GM10248 (cell line): ENCODE measurements around the gene HABP4.

ENCODE experiments used
- CTCF ChIA-PET: fragments of 300-600 bp; sonication (Branson Sonifier 250); formaldehyde crosslinking; extraction: SDS; loops from one replicate; lab custom pipeline; 2021; ENCODE audit warnings: antibody characterized with exemption; lab: Yijun Ruan, JAX
- POLR2A ChIA-PET: fragments of 350-650 bp; sonication (Branson Sonifier 250); formaldehyde crosslinking; extraction: SDS; loops from one replicate; lab custom pipeline; 2020; ENCODE audit warnings: antibody characterized with exemption; lab: Yijun Ruan, JAX
- DNase-seq: peaks from one replicate; pipeline ENCODE4 v3.0.0; 2012; ENCODE audit errors: extremely low spot score
- CTCF ChIP-seq: IDR thresholded peaks from 2 replicates; pipeline ENCODE4 v1.5.1; 2012; ENCODE audit warnings: mild to moderate bottlenecking, low read depth; ENCODE audit errors: extremely low read depth, missing control alignments, control extremely low read depth

The HABP4 gene

GRCh38 chr9:96457266-96457665 lies 7.3 kb downstream of the HABP4 start:
- CTCF ChIA-PET = interaction anchor here (1.4 kb wide), 1 partner anchor 15 kb away, joined by 4 read pairs; no protein-coding TSS in a partner anchor
- no peak for DNase-seq
- POLR2A ChIA-PET = no interaction called here
- no peak for TF ChIP-seq CTCF

GRCh38 chr9:96458226-96458625 lies 8.3 kb downstream of the HABP4 start:
- no peak for TF ChIP-seq CTCF
- ChIA-PET CTCF (interaction anchor here (1.4 kb wide), 1 partner anchor 16 kb away, joined by 4 read pairs; no protein-coding TSS in a partner anchor), POLR2A (no interaction called here)
- no peak for DNase-seq

GRCh38 chr9:96459268-96460007 lies 9.5 kb downstream of the HABP4 start:
- ChIA-PET POLR2A (no interaction called here), CTCF (interaction anchor here (1.6 kb wide), 1 partner anchor 18 kb away, joined by 6 read pairs; no protein-coding TSS in a partner anchor)
- DNase-seq = no peak
- TF ChIP-seq CTCF = no peak

DNA sequence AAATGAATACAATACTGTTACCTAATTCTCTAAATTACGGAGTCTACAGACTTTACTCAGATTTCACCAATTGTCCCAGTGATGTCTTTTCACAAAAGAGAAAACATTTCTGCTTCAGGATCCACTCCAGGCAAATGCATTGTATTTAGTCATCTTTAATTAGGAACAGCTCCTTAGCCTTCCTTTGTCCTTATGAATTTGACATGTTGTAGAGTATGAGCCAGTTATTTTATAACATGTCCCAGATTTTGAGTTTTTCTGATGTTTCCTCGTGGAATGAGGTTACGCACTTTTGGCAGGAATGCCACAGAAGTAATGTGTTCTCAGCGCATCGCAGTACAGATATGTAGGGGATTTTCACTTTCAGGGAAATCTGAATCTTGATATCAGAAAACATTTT lies 10.5 kb downstream of the HABP4 start:
- CTCF ChIA-PET = interaction anchor here (1.6 kb wide), 1 partner anchor 19 kb away, joined by 6 read pairs; no protein-coding TSS in a partner anchor
- POLR2A ChIA-PET = no interaction called here
- TF ChIP-seq CTCF = no peak
- DNase-seq = no peak

DNA sequence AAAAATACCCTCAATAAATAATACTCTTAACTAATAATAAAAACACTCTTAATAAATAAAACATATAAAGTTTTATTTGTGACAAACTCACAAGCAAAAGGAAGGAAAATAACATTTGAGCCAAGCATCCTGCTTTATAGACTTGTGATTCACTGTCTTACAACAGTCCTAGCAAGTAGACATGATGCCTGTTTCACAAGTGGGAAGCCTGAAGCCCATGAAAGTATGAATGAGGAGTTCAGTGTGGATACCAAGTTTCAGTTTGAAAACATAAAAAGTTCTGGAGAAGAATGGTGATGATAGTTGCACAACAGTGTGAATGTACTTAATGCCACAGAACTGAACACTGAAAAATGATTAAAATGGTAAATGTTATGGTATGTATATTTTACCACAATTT lies 10.9 kb downstream of the HABP4 start:
- TF ChIP-seq CTCF = no peak
- POLR2A ChIA-PET = no interaction called here
- DNase-seq = no peak
- CTCF ChIA-PET = no interaction called here

DNA sequence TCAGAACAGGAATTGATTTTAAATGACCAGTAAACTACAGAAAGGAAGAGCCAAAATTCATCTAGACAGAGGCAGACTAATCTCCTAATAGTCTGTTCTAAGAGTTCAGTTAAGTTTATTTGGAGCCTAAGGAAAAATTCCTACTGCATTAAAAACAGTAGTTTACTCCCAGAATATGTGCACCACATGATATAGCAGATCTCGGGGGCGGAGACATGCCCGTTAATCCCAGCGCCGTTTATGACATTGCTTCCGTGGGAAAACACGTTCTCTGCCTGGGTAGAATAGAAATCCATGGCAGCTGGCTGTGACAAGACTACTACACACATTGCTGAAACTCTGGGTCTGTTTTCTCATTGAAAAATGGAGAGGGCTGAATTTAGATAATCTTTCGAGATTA lies 11.4 kb downstream of the HABP4 start:
- CTCF ChIA-PET = no interaction called here
- no peak for TF ChIP-seq CTCF
- POLR2A ChIA-PET = no interaction called here
- DNase-seq = no peak

DNA sequence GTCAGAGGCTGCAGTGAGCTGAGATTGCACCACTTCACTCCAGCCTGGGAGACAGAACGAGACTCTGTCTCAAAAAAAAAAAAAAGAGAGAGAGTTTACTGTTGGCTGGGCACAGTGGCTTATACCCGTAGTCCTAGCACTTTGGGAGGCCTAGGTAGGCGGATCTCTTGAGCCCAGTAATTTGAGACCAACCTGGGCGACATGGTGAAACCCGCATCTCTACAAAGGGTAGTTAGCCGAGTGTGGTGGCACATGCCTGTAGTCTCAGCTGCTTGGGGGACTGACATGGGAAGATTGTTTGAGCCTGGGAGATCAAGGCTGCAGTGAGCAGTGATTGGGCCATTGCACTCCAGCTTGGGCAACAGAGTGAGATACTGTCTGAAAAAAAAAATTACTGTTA lies 12.6 kb downstream of the HABP4 start:
- POLR2A ChIA-PET = no interaction called here
- CTCF ChIA-PET = interaction anchor here (1.1 kb wide), 1 partner anchor 10 kb away, joined by 3 read pairs; no protein-coding TSS in a partner anchor
- no peak for TF ChIP-seq CTCF
- DNase-seq = no peak
